NCI-H526 treated with DMSO at 0.1 percent for 48 hours (cell line): ENCODE data around the gene ZNF45.
"Not testable (repeated sequence)": the region's sequence is repeated elsewhere in the genome, so short reads cannot be mapped to it uniquely, and the experiment has no call there.

Source experiments
- DNase-seq: peaks from one replicate; lab custom pipeline; 2025; lab: John Stamatoyannopoulos, UW

The ZNF45 gene

GRCh38 chr19:43913383-43913782 lies 21.7 kb downstream of the ZNF45 start:
- DNase-seq, result no peak

GRCh38 chr19:43910884-43911283 lies 24.2 kb downstream of the ZNF45 start:
- DNase-seq, result no peak

DNA sequence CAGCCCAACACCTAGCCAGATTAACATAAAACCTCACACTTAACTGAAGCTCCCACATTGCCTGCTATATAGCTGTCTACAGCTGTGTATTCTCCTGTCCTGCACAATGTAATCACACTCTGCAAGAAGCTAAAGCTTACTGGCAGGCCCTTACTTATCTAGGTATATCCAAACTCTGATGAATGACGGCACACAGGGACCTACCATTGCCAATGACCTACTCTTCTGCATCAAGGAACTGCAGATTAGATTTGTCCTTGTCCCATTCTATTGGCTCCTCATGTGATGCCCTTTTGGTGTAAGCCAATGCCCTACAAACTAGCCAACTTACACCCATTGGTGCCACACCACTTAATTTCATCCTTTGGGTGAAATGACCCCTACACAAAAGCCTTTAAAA lies 26.4 kb downstream of the ZNF45 start:
- DNase-seq, result no peak

DNA sequence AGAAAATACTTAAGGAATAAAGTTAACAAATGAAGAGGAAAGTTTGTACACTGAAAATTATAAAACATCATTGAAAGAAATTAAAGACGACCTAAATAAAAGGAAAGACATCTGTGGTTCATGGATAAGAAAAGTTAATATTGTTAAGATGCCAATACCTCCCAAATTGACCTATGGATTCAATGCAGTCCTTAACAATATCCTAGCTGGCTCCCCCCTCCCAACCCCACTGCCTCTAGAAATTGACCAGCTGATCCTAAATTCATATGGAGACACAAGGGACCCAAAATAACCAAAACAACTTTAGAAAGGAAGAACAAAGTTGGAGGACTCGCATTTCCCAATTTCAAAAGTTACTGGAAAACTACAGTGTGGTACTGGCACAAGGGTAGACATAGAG lies 28.3 kb downstream of the ZNF45 start:
- no peak for DNase-seq

DNA sequence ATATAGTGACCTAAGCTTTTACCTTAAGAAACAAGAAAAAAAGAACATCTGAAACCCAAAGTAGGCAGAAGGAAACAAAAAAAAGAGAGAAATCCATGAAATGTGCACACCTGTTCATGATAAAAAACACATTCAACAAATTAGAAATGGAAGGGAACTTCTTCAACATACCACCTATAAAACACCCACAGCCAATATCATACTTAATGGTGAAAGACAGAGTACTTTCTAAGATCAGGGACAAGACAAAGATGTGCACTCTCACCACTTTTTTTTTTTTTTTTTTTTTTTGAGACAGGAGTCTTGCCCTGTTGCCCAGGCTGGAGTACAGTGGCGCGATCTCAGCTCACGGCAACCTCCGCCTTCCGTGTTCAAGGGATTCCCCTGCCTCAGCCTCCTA lies 29.2 kb downstream of the ZNF45 start:
- no peak for DNase-seq

DNA sequence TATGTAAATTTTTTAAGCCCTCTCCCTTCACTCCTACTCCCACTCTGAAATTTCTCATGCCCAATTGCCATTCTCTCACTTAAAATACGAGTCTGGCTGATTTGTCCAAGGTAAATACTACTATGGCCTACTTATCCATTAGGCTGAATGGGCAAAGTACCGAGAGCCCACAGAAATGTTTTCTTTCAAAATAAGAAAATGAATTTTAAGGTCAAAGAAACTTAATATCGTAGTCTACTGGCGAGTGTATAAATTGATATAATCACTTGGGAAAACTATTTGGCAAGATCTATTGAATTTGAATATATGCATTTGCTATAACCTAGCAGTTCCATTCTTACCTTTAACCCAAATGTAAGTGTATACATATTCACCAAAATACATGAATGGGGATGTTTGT lies 32.7 kb downstream of the ZNF45 start:
- DNase-seq, result no peak

GRCh38 chr19:43901395-43902390 lies 33.4 kb downstream of the ZNF45 start:
- DNase-seq, result no peak

DNA sequence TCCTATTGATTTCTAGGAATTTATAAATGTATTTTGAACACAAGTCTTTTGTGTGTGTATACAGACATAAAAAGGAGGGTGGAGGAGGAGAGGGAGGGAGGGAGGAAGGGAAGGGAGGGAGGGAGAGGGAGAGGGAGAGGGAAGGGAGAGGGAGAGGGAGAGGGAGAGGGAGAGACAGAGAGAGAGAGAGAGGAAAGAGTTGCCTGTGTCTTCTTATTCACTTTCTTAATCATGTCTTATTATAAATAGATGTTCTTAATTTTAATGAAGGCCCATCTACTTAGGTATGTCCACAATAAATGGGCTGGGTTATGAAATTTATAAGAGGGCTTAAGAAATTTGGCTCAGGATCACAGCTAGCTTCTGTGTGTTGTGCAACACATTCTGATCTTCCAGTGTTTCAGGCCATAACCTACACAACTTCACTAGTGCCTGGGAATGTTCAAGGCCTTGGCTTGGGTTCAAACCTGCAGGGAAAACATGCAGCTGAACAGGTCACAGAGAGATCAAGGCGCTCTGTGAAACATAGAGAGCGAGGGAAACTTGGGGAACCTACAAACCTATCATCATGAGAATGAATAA lies 39.3 kb downstream of the ZNF45 start:
- no peak for DNase-seq

DNA sequence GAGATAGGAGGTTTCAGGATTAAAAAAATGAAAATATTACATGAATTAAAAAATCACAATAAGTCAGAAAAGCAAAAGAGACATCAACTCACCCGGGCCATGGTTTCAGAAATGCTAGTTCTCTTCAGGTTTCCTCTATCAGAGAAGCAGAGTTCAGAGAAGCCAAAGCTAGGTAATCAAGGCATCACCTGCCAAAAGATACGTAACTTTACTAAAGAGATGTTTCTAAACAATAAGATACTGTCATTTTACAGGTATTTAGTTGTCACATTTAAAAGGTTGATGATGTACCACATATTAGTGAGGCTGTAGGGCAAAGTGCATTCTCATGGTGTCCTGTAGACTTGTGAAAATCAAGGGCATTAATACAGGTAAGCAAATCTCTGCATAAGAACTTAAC lies 51.2 kb downstream of the ZNF45 start, which contains the start of gene ZNF404:
Gene ZNF404, minus strand, starts transcription at position 101 of the 400 bp plus-strand sequence.
- DNase-seq, result no peak

GRCh38 chr19:43880483-43880882 lies 54.6 kb downstream of the ZNF45 start:
- DNase-seq, result no peak

- no peak for DNase-seq
These were observed 62.3 kb downstream of the ZNF45 start for GRCh38 chr19:43872547-43873336.

- DNase-seq, result not testable (repeated sequence)
These were observed 68.2 kb downstream of the ZNF45 start for GRCh38 chr19:43866923-43867322.
